Panc1 (cell line): ENCODE data around the gene CFAP58. TPM values are rescaled to one million over a fixed set of nuclear protein-coding genes. Genes with fewer than 3 reads are reported as not detected.
A peak's percentile ranks its signal among the peaks of the same experiment; 100 is the strongest.

Experiments used
- ATAC-seq: fragments of 200-7000 bp; cut with Tn5 transposase; 2 replicates; pipeline ENCODE4 v1.9.1; 2020; ENCODE audit warnings: mild to moderate bottlenecking, moderate library complexity
- BruUV-seq: library from RNA; stranded (reverse); fragments of 400-500 nt; replicated peaks from 2 replicates; lab custom pipeline; 2021; lab: Mats Ljungman, UMichigan
- CTCF ChIA-PET: fragments of 300-600 bp; sonication (Branson Sonifier 250); formaldehyde crosslinking; loops from one replicate; lab custom pipeline; 2022; ENCODE audit warnings: antibody characterized with exemption; lab: Charles Lee
- POLR2A ChIA-PET: fragments of 300-600 bp; sonication (Branson Sonifier 250); formaldehyde crosslinking; loops from one replicate; lab custom pipeline; 2022; ENCODE audit warnings: antibody characterized with exemption; lab: Charles Lee
- DNase-seq: peaks from one replicate; pipeline ENCODE4 v3.0.0-alpha.2; 2010; ENCODE audit warnings: low read depth, low spot score
- H3K27ac ChIP-seq: 2 replicates; pipeline ENCODE4 v1.5.1; 2011; ENCODE audit warnings: mild to moderate bottlenecking, low read length, inconsistent platforms
- H3K27me3 ChIP-seq: fragments of 200-500 bp; sonication (Bioruptor generic); 2 replicates; pipeline ENCODE4 v1.6.0; 2014; ENCODE audit warnings: low read length, inconsistent platforms; ENCODE audit not compliant: control insufficient read depth, insufficient read depth
- H3K36me3 ChIP-seq: fragments of 200-500 bp; sonication (Bioruptor generic); 2 replicates; pipeline ENCODE4 v1.5.1; 2014; ENCODE audit warnings: inconsistent platforms, mild to moderate bottlenecking, low read length, moderate library complexity; ENCODE audit not compliant: control insufficient read depth, insufficient read depth
- H3K4me1 ChIP-seq: 2 replicates; pipeline ENCODE4 v1.5.1; 2011; ENCODE audit warnings: inconsistent platforms, mild to moderate bottlenecking, low read length, moderate library complexity; ENCODE audit not compliant: control insufficient read depth, insufficient read depth
- H3K4me3 ChIP-seq, 2 experiments: 2 replicates each; pipeline ENCODE4 v1.5.1; 2011 to 2012; ENCODE audit warnings: low read depth in 2 of 2, low read length in 2 of 2, mild to moderate bottlenecking in 2 of 2, inconsistent platforms in 1 of 2, moderate library complexity in 1 of 2
- H3K9me3 ChIP-seq: fragments of 200-500 bp; sonication (Bioruptor generic); 2 replicates; pipeline ENCODE4 v1.5.1; 2014; ENCODE audit warnings: low read depth, mild to moderate bottlenecking, inconsistent platforms, low read length, moderate library complexity; ENCODE audit not compliant: control insufficient read depth, insufficient read depth
- POLR2AphosphoS5 ChIP-seq: IDR thresholded peaks from 2 replicates; pipeline ENCODE4 v1.6.1; 2012; ENCODE audit warnings: mild to moderate bottlenecking, low read depth, low read length, moderate library complexity
- REST ChIP-seq, 2 experiments: IDR thresholded peaks; 2 replicates each; pipeline ENCODE4 v1.6.1; 2011 to 2012; ENCODE audit warnings: low read depth in 2 of 2, control low read depth in 1 of 2, low read length in 1 of 2, mild to moderate bottlenecking in 1 of 2, moderate library complexity in 1 of 2; ENCODE audit not compliant: insufficient read depth in 1 of 2
- SIN3A ChIP-seq: IDR thresholded peaks from 2 replicates; pipeline ENCODE4 v1.6.1; 2012; ENCODE audit warnings: low read depth, mild to moderate bottlenecking, low read length, moderate library complexity, borderline replicate concordance; ENCODE audit not compliant: insufficient read depth
- TCF7L2 ChIP-seq: IDR thresholded peaks from 2 replicates; pipeline ENCODE4 v1.6.1; 2011; ENCODE audit warnings: mild to moderate bottlenecking, low read depth, low read length, inconsistent platforms
- in situ Hi-C: cut with HindIII; loops from 2 replicates; pipeline ENCODE4 v1.10.0; 2016; ENCODE audit warnings: low sequenced_read_pairs, low pct_unique_long_range_greater_than_20kb
- intact Hi-C: fragments of 100-400 bp; cut with micrococcal nuclease; formaldehyde crosslinking; loops from one replicate; pipeline ENCODE4 v1.10.0; 2022; ENCODE audit not compliant: unreplicated experiment
- total RNA-seq: library from RNA; stranded (reverse); gene quantifications from one replicate; pipeline ENCODE4 v1.2.1, GENCODE V29; 2021; ENCODE audit not compliant: unreplicated experiment
- TF ChIP-seq, protein P1 (sequence below): fragments of 450-650 bp; IDR thresholded peaks from 2 replicates; pipeline ENCODE4 v1.5.1; 2017; ENCODE audit warnings: mild to moderate bottlenecking

Gene CFAP58
- total RNA-seq, 1 experiment from 2014 or later, result 2.0 TPM

DNA sequence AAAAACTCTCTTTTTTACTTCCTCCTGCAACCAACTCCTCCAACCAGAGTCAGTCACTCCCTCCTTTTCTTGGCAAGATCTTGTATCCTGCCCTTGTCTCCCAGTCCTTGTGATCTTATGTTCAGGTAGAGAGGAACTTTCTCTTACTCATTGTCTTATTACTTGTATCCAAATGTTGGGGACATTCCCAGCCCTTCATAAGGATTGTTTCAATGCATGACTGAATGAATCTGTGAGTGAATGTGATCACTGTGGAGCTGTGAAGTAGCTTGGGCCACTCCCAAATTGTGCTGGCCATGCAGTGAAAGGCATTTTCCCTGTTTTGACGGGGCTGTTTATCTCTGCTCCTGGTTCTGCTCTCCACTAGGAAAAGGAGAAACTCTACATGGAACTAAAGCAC lies 93.7 kb downstream of the CFAP58 start:
- BruUV-seq, result no TSS peak
- intact Hi-C loops (no loop called here), in situ Hi-C loops (no loop called here)
- no peak overlapping the region for H3K4me3 ChIP-seq
- POLR2A ChIA-PET, result interaction anchor here (0.6 kb wide), 1 partner anchor 34 kb away, joined by 4 read pairs; no protein-coding TSS in a partner anchor
- CTCF ChIA-PET, result no interaction called here
- peaks cover 3% of the 10 kb centered on the region; the same call in 1 of the 2 replicates for H3K27me3 ChIP-seq
- no peaks in the 10 kb centered on the region for H3K9me3 ChIP-seq
- ATAC-seq, result peak; percentile 34; the same call in 1 of the 2 replicates
- H3K4me1 ChIP-seq, result no peaks in the 10 kb centered on the region
- DNase-seq, result no peak
- H3K36me3 ChIP-seq, result no peaks in the 10 kb centered on the region
- no peak overlapping the region for H3K27ac ChIP-seq
- TF ChIP-seq REST (IDR thresholded peaks at IDR 0.05; ENCODE audit: insufficient read depth in 1 of 2, low read depth in 2 of 2, low read length in 1 of 2) (no peak), TCF7L2 (no peak), SIN3A (no peak), POLR2AphosphoS5 (no peak)
- TF ChIP-seq, protein P1, sequence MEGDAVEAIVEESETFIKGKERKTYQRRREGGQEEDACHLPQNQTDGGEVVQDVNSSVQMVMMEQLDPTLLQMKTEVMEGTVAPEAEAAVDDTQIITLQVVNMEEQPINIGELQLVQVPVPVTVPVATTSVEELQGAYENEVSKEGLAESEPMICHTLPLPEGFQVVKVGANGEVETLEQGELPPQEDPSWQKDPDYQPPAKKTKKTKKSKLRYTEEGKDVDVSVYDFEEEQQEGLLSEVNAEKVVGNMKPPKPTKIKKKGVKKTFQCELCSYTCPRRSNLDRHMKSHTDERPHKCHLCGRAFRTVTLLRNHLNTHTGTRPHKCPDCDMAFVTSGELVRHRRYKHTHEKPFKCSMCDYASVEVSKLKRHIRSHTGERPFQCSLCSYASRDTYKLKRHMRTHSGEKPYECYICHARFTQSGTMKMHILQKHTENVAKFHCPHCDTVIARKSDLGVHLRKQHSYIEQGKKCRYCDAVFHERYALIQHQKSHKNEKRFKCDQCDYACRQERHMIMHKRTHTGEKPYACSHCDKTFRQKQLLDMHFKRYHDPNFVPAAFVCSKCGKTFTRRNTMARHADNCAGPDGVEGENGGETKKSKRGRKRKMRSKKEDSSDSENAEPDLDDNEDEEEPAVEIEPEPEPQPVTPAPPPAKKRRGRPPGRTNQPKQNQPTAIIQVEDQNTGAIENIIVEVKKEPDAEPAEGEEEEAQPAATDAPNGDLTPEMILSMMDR, result no peak

GRCh38 chr10:104447906-104448305 lies 94.3 kb downstream of the CFAP58 start:
- Histone ChIP-seq H3K27me3 (peaks cover 3% of the 10 kb centered on the region; the same call in 1 of the 2 replicates), H3K9me3 (no peaks in the 10 kb centered on the region), H3K27ac (no peak overlapping the region), H3K36me3 (no peaks in the 10 kb centered on the region), H3K4me1 (no peaks in the 10 kb centered on the region), H3K4me3 (no peak overlapping the region)
- TF ChIP-seq REST (IDR thresholded peaks at IDR 0.05; ENCODE audit: insufficient read depth in 1 of 2, low read depth in 2 of 2, low read length in 1 of 2) (no peak), TCF7L2 (no peak), POLR2AphosphoS5 (no peak)
- TF ChIP-seq, protein P1, result no peak
- intact Hi-C loops (no loop called here), in situ Hi-C loops (no loop called here)
- DNase-seq (no peak), ATAC-seq (no peak; the same call in 1 of the 2 replicates)
- POLR2A ChIA-PET, result no interaction called here
- CTCF ChIA-PET, result no interaction called here
- BruUV-seq, result no TSS peak
